NB4 (cell line): ENCODE data around the gene AQP12A.

ENCODE experiments used
- CTCF ChIP-seq: IDR thresholded peaks from one replicate; pipeline ENCODE4 v1.5.1; 2012; ENCODE audit warnings: low read depth, low read length
- MAX ChIP-seq: IDR thresholded peaks from 2 replicates; pipeline ENCODE4 v1.6.1; 2011; ENCODE audit warnings: low read depth, low read length
- MYC ChIP-seq: IDR thresholded peaks from 2 replicates; pipeline ENCODE4 v1.6.1; 2011; ENCODE audit warnings: low read depth, low read length
- POLR2A ChIP-seq: IDR thresholded peaks from 2 replicates; pipeline ENCODE4 v1.6.1; 2011; ENCODE audit warnings: mild to moderate bottlenecking; ENCODE audit not compliant: insufficient read length; ENCODE audit errors: extremely low read depth

GRCh38 chr2:240734756-240735155 is 43.1 kb downstream of the AQP12A start:
- TF ChIP-seq CTCF (no peak), POLR2A (no peak), MYC (no peak), MAX (no peak)
